ENCODE results near the gene BEND3.

The BEND3 gene

DNA sequence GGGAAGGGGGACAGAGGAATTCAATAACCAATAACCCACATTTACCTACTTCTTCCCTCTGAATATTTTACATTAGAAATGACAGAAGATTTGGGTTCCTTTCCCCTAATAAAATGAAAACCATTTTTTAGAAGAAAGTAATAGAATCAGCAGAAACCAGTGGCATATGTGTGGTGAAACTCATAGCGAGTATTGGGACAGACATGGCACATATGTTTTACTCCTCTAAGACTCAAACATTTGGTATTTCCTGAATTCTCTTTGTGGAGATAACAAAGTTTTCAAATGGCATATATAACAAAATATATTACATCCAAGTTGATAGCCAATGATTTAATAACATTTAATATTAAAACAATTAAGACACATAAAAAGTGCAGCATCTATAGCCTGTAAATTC lies 12.9 kb upstream of the BEND3 start:
- DNase-seq (ENCODE audit: low read depth) = no peak
- no peak overlapping the region for H3K4me3 ChIP-seq (ENCODE audit: low read depth, low read length)
- TF ChIP-seq, protein P1, sequence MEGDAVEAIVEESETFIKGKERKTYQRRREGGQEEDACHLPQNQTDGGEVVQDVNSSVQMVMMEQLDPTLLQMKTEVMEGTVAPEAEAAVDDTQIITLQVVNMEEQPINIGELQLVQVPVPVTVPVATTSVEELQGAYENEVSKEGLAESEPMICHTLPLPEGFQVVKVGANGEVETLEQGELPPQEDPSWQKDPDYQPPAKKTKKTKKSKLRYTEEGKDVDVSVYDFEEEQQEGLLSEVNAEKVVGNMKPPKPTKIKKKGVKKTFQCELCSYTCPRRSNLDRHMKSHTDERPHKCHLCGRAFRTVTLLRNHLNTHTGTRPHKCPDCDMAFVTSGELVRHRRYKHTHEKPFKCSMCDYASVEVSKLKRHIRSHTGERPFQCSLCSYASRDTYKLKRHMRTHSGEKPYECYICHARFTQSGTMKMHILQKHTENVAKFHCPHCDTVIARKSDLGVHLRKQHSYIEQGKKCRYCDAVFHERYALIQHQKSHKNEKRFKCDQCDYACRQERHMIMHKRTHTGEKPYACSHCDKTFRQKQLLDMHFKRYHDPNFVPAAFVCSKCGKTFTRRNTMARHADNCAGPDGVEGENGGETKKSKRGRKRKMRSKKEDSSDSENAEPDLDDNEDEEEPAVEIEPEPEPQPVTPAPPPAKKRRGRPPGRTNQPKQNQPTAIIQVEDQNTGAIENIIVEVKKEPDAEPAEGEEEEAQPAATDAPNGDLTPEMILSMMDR (IDR thresholded peaks at IDR 0.05; ENCODE audit: insufficient read depth, low read depth, low read length, missing control alignments) = no peak

DNA sequence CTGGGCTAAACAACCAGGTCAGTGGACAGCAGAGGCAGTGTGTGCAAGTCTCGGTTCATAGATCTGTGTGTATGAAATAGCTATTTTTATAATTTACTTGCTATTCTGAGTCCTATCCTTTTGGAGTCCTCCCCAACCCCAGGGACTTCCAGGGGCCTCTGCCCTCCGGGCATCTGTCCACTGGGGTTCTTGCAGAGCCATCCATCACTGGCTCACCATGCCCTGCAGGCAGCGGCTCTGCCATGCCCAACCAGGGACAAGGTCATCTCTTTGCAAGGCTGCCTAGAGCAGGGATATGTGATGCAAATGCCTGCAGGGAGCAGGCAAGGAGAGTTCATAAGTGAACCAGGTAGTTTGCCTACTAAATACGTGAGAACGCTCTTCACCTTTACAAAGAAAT lies 10.5 kb upstream of the BEND3 start:
- DNase-seq (ENCODE audit: low read depth) = no peak
- TF ChIP-seq, protein P1 (IDR thresholded peaks at IDR 0.05; ENCODE audit: insufficient read depth, low read depth, low read length, missing control alignments) = no peak
- H3K4me3 ChIP-seq (ENCODE audit: low read depth, low read length) = no peak overlapping the region

DNA sequence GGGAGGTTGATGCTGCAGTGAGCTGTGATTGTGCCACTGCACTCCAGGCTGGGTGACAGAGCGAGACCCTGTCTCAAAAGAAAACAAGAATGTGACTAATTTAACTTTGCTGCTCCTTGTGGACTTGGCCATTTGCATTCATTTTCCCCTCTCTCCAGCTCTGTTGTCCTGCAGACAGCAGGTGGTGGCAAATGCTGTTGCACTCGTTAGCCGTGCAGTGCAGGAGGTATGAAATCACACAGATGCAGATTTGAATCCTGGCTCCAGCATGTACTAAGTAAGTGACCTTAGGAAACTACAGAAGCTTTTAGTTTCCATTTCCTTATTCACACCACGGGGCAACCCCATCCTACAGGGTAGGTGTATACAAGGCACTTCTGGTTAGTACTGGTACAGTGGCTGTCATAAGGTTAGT lies 9.6 kb upstream of the BEND3 start:
- TF ChIP-seq, protein P1 (IDR thresholded peaks at IDR 0.05; ENCODE audit: insufficient read depth, low read depth, low read length, missing control alignments) = no peak
- peak; percentile 60 for DNase-seq (ENCODE audit: low read depth)
- H3K4me3 ChIP-seq (ENCODE audit: low read depth, low read length) = no peak overlapping the region

DNA sequence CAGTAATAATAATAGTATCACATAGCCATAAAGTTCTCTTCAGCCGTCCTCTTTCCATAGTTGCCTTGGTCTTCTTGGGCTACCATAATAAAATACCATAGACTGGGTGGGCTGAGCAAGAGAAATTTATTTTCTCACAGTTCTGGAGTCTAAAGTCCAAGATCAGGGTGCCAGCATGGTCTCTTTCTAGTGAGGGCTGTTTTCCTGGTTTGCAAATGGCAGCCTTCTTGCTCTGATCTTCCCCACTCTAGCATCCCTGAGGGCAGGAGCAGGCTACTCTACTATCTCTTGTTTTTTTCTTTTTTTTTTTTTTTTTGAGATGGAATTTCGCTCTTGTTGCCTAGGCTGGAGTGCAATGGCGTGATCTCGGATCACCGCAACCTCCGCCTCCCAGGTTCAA lies 8.2 kb upstream of the BEND3 start:
- TF ChIP-seq, protein P1 (IDR thresholded peaks at IDR 0.05; ENCODE audit: insufficient read depth, low read depth, low read length, missing control alignments) = no peak
- no peak overlapping the region for H3K4me3 ChIP-seq (ENCODE audit: low read depth, low read length)
- DNase-seq (ENCODE audit: low read depth) = no peak

DNA sequence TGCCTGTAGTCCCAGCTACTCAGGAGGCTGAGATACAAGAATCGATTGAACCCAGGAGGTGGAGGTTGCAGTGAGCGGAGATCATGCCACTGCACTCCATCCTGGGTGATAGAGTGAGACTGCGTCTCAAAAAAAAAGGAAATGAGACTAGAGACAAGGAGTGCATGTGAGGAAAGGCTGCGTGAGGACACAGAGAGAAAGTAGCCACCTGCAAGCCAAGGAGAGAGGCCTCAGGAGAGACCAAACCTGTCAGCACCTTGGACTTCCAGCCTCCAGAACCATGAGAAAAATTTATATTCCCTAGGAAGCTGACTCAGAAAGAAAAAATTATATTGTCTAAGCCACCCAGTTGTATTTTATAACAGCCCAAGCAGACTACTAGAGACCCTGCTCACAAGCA lies 7.4 kb upstream of the BEND3 start:
- no peak for DNase-seq (ENCODE audit: low read depth)
- no peak overlapping the region for H3K4me3 ChIP-seq (ENCODE audit: low read depth, low read length)
- TF ChIP-seq, protein P1 (IDR thresholded peaks at IDR 0.05; ENCODE audit: insufficient read depth, low read depth, low read length, missing control alignments) = no peak

DNA sequence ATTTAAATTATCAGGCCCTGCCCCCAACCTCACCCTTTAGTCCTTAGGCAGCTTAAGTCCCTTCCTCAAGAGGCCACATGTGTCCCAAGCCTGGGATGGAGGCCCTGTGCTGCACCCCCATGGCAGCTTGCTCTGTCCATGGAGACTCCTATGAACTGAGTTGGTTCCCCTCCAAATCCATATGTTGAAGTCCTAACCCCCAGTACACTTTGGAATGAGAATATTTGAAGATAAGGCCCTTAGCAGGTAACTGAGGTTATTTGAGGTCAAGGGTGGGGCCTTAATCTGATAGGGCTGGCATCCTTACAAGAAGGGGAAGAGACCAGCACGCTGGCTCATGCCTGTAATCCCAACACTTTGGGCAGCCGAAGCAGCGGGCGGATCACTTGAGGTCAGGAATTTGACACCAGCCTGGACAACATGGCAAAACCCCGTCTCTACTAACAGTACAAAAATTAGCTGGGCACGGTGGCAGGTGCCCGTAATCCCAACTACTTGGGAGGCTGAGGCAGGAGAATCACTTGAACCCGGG lies 6.7 kb upstream of the BEND3 start:
- TF ChIP-seq, protein P1 (IDR thresholded peaks at IDR 0.05; ENCODE audit: insufficient read depth, low read depth, low read length, missing control alignments) = no peak
- no peak overlapping the region for H3K4me3 ChIP-seq (ENCODE audit: low read depth, low read length)
- no peak for DNase-seq (ENCODE audit: low read depth)

DNA sequence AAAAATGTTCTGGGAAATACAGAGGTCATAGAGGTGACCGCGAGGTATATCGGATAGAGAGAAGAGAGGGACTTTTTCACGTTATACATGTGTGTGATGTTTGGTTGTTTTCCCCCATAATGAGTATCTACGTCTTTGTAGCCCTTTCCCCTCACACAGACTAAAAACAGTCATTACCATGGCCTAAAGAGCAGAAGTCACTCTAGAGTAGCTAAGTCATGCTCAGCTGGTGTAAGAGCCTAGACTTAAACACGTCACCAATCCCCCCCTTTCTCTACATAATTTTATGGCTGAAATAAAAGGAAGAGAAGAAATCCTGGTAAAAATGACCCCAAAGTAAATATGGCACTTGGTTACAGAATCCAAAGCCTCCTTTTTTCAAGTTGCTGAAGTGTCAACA lies 6.0 kb upstream of the BEND3 start:
- DNase-seq (ENCODE audit: low read depth) = no peak
- no peak overlapping the region for H3K4me3 ChIP-seq (ENCODE audit: low read depth, low read length)
- TF ChIP-seq, protein P1 (IDR thresholded peaks at IDR 0.05; ENCODE audit: insufficient read depth, low read depth, low read length, missing control alignments) = no peak
